Measurements from ENCODE around the gene POU2F1. TPM values are rescaled to one million over a fixed set of nuclear protein-coding genes. Genes with fewer than 3 reads are reported as not detected.

Gene POU2F1
- total RNA-seq, 4 donors from 2014 or later = 21.0 to 33.7 (median 21.8) TPM

- Histone ChIP-seq H3K36me3 (no peaks in the 10 kb centered on the region), H3K27me3 (no peaks in the 10 kb centered on the region), H3K4me3 (no peak overlapping the region), H3K27ac (no peak overlapping the region), H3K9me3 (no peaks in the 10 kb centered on the region), H3K4me1 (no peaks in the 10 kb centered on the region)
- WGBS, 2 donors = 57 to 69% methylated on average over 9 of the region's 9 CpGs
- DNase-seq (ENCODE audit: low spot score in 2 of 2) = no peak
- TF ChIP-seq, protein P1, sequence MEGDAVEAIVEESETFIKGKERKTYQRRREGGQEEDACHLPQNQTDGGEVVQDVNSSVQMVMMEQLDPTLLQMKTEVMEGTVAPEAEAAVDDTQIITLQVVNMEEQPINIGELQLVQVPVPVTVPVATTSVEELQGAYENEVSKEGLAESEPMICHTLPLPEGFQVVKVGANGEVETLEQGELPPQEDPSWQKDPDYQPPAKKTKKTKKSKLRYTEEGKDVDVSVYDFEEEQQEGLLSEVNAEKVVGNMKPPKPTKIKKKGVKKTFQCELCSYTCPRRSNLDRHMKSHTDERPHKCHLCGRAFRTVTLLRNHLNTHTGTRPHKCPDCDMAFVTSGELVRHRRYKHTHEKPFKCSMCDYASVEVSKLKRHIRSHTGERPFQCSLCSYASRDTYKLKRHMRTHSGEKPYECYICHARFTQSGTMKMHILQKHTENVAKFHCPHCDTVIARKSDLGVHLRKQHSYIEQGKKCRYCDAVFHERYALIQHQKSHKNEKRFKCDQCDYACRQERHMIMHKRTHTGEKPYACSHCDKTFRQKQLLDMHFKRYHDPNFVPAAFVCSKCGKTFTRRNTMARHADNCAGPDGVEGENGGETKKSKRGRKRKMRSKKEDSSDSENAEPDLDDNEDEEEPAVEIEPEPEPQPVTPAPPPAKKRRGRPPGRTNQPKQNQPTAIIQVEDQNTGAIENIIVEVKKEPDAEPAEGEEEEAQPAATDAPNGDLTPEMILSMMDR (IDR thresholded peaks at IDR 0.05) = no peak
These were observed 247.1 kb downstream of the POU2F1 start for GRCh38 chr1:167467752-167468151.

GRCh38 chr1:167469280-167469965, 248.7 kb downstream of the POU2F1 start:
- no peaks in the 10 kb centered on the region for H3K27me3 ChIP-seq
- no peaks in the 10 kb centered on the region for H3K9me3 ChIP-seq
- 77 to 79% methylated on average over 7 of the region's 7 CpGs for WGBS, 2 donors
- H3K4me1 ChIP-seq = peaks cover 0 to 3% (median 0%) of the 10 kb centered on the region in 4 donors
- DNase-seq (ENCODE audit: low spot score in 2 of 2) = no peak
- no peak overlapping the region for H3K4me3 ChIP-seq
- no peak overlapping the region for H3K27ac ChIP-seq
- no peaks in the 10 kb centered on the region for H3K36me3 ChIP-seq
- TF ChIP-seq EP300 (IDR thresholded peaks at IDR 0.05) (no peak), POLR2A (IDR thresholded peaks at IDR 0.05) (no peak)
- TF ChIP-seq, protein P1 (IDR thresholded peaks at IDR 0.05) = no peak

GRCh38 chr1:167471568-167471967, 250.9 kb downstream of the POU2F1 start:
- no peaks in the 10 kb centered on the region for H3K9me3 ChIP-seq
- no peak for DNase-seq (ENCODE audit: low spot score in 2 of 2)
- H3K27ac ChIP-seq = no peak overlapping the region
- 87% methylated on average over 5 of the region's 5 CpGs for WGBS, 2 donors
- TF ChIP-seq EP300 (IDR thresholded peaks at IDR 0.05) = no peak
- TF ChIP-seq, protein P1 (IDR thresholded peaks at IDR 0.05) = no peak
- TF ChIP-seq POLR2A (IDR thresholded peaks at IDR 0.05) = no peak
- no peaks in the 10 kb centered on the region for H3K36me3 ChIP-seq
- no peak overlapping the region for H3K4me3 ChIP-seq
- H3K27me3 ChIP-seq = peaks cover 0 to 3% of the 10 kb centered on the region in 2 donors
- peaks cover 0 to 3% (median 0%) of the 10 kb centered on the region in 4 donors for H3K4me1 ChIP-seq

DNA sequence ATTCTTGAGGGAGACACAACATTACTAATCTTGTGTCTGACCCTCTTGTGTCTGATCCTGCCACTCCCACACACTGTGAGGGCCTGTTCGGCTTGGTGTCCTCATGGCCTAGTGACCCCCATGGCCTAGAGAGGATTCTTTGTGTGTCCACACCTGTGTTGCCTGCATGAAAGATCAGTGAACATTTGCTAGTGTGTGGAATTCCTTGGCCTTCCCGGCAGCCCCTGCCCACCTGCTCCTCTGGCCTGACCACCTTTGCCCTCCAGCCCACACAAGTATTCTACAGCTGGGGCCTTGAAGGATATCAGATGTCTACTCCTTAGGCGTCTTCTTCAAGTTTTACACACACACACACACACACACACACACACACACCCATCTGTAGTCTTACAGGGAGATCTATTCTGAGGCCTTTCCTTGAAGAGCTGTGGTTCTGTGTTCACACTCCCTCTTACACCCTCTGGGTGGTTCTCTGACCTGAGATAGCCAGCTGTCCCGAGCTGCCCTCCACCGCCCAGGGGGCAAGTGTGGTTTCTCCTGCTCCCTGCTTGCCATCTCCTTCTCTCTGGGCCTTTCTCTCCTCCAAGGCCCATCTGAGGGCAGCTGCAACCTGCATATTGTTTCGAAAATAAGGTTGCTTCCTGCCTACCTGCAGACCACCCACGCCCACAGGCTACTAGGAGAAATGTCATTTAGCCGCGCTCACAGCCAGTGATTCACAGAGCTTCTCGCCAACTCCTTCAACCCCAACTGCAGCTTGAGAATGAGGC, 252.3 kb downstream of the POU2F1 start:
- H3K9me3 ChIP-seq = no peaks in the 10 kb centered on the region
- no peak for DNase-seq (ENCODE audit: low spot score in 2 of 2)
- H3K4me1 ChIP-seq = peaks cover 0 to 3% (median 0%) of the 10 kb centered on the region in 4 donors
- TF ChIP-seq EP300 (IDR thresholded peaks at IDR 0.05) (no peak), POLR2A (IDR thresholded peaks at IDR 0.05) (no peak)
- TF ChIP-seq, protein P1 (IDR thresholded peaks at IDR 0.05) = no peak
- H3K36me3 ChIP-seq = no peaks in the 10 kb centered on the region
- 66 to 67% methylated on average over 10 of the region's 10 CpGs for WGBS, 2 donors
- no peak overlapping the region for H3K4me3 ChIP-seq
- H3K27ac ChIP-seq = no peak overlapping the region
- H3K27me3 ChIP-seq = peaks cover 0 to 3% of the 10 kb centered on the region in 2 donors

DNA sequence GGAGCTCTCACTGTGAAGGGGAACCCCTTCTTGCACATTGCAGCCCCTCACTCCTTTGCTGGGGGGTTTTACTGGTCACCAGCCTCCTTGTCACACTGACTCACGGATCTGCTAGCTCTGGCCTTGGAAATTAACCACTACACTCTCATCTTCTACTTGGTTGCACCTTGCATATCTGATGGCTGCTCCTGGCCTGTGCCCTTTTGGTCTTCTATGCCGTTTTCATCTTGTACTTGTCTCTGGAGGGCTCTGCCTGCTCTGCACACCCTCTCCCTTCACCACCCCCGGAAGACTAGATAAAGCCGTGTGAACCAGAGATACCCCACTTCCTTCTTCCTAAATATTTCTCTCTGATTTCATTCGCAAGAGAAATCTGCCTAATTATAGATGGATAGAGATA, 253.1 kb downstream of the POU2F1 start:
- H3K4me3 ChIP-seq = no peak overlapping the region
- H3K27ac ChIP-seq = no peak overlapping the region
- H3K27me3 ChIP-seq = peaks cover 0 to 3% of the 10 kb centered on the region in 2 donors
- no peak for DNase-seq (ENCODE audit: low spot score in 2 of 2)
- WGBS, 2 donors = 44 to 54% methylated on average over 5 of the region's 5 CpGs
- peaks cover 0 to 3% (median 0%) of the 10 kb centered on the region in 4 donors for H3K4me1 ChIP-seq
- no peaks in the 10 kb centered on the region for H3K9me3 ChIP-seq
- H3K36me3 ChIP-seq = no peaks in the 10 kb centered on the region
- TF ChIP-seq POLR2A (IDR thresholded peaks at IDR 0.05) (no peak), EP300 (IDR thresholded peaks at IDR 0.05) (no peak)
- TF ChIP-seq, protein P1 (IDR thresholded peaks at IDR 0.05) = no peak

Data from tibial nerve (tissue), 4 donors.